NCI-H146 treated with DMSO at 0.1 percent for 48 hours (cell line): Measurements from ENCODE around the gene SDCCAG8.

ENCODE experiments used
- DNase-seq: peaks from one replicate; lab custom pipeline; 2025; ENCODE audit not compliant: unreplicated experiment; lab: John Stamatoyannopoulos, UW

SDCCAG8 gene

DNA sequence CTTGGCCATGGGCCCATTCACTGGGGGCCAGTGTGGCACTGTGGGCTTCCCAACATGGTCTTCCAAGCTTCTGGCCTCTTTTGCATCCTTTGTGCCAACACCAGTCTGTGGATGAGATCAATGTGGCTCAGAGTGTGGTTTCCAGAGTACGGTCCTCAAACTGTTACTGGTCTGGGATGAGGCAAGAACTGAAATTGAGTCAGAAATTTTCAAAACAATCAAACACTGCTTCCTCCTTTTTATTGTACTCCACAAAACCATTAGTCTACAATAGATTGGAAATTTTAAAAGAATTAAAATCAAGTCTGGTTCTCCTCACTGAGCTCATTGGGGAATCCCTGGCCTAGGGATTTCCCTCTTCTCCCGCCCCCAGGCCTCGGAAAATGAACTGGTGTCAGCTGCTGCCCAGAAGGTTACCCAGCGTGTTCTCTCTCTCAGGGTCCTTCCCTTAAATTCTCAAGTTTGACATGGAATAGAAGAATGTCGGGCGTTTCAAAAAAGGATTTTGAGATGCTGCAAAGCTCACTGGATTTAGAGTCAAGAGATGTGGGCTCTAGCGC is 222.0 kb downstream of the SDCCAG8 start:
- no peak for DNase-seq

DNA sequence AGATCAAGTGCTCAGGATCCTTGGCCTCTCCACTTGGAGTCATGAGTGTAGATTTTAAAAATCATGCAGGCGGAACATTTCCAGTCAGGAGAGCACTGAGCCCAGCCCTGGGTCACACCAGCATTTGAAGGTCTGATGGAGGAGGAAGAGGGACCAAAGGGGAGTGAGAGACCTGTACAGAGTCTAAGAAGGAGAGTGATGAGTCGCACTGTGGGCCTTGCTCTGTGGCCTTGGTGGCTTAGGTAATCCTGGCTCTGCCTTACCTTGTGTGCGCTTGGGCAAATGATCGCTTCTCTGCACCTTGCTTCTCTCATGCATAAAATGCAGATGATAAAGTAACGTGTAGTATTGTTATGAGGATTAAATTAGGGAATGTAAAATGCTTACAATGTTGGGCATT is 225.3 kb downstream of the SDCCAG8 start:
- DNase-seq = no peak

GRCh38 chr1:243482141-243483022 is 226.5 kb downstream of the SDCCAG8 start:
- no peak for DNase-seq

- no peak for DNase-seq
Measured at GRCh38 chr1:243483071-243483771, 227.4 kb downstream of the SDCCAG8 start.

GRCh38 chr1:243483952-243484351 is 228.1 kb downstream of the SDCCAG8 start:
- DNase-seq = no peak

DNA sequence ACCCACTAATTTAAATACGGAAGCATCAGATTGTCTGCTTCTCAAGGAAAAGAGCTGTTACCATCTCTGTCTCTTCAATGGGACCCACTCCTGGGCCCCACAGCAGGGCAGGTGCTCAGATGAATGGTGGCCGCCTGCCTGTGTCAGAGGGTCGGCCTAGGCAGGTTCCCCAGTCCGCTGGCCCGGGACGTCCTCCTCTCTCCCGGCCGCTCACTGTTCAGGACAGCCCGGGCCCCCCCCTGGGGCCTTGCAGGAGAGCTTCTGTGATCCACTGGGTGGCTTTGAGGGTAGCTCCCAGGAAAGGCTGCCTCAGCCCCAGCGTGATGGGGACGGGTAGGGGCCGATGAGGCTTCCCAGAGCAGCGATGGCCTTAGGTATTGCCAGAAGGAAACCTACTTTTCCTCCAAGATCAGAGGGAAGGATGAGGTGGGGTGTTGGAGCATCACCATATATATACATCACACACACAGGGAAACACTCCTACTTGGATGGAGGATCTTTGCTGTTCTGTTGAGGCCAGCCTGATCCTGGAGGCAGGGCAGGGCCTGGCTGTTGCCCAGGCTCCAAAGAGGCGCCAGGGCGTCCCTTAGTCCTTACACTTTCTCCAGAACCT is 231.3 kb downstream of the SDCCAG8 start:
- no peak for DNase-seq

GRCh38 chr1:243487649-243488227 is 231.9 kb downstream of the SDCCAG8 start:
- DNase-seq = no peak

DNA sequence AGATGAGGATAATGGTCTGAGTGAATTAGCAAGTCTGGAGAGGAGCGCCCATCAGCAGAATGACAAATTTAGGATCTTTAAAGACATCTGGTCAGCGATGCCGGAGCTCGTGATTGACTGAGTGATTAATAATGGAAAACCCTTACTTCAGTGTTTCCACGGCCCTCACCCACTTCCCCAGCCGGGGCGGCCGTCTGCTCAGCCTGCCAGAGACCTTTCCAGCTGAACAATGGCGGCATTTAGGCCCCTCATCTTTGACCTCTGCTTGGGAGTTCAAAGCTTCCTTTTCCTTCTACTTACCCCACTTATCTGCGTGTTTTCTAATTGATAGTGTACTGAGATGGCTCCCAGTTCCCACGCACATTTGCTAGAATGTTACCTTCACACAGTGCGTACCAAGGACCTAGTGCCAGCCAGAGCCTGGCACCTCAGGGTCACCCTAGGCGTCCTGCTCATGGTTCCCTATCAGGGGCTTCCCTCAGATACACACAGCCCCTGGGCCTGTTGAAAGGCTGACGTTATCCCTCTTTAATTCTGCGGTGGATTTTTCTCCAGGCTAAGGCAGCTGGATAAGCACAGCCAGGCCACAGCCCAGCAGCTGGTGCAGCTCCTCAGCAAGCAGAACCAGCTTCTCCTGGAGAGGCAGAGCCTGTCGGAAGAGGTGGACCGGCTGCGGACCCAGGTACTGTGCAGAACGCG is 232.8 kb downstream of the SDCCAG8 start:
- DNase-seq = no peak

DNA sequence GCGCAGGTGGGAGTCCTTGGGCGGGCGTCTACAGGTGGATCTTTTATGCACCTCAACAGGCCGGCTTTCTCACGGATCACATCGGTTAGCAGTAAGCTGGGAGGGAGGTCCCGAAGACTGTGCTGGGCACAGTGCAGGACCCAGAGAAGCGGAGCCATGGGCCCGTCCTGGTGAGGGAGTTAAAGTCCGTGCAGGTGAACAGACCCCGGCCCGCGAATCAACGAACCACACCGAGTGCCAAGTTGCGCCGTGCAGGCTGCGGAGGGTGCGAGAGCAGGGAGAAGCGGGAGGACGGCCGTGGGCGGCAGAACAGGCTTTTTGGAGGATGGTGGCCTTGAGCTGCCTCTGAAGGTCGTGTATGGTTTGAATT is 233.3 kb downstream of the SDCCAG8 start:
- no peak for DNase-seq

DNA sequence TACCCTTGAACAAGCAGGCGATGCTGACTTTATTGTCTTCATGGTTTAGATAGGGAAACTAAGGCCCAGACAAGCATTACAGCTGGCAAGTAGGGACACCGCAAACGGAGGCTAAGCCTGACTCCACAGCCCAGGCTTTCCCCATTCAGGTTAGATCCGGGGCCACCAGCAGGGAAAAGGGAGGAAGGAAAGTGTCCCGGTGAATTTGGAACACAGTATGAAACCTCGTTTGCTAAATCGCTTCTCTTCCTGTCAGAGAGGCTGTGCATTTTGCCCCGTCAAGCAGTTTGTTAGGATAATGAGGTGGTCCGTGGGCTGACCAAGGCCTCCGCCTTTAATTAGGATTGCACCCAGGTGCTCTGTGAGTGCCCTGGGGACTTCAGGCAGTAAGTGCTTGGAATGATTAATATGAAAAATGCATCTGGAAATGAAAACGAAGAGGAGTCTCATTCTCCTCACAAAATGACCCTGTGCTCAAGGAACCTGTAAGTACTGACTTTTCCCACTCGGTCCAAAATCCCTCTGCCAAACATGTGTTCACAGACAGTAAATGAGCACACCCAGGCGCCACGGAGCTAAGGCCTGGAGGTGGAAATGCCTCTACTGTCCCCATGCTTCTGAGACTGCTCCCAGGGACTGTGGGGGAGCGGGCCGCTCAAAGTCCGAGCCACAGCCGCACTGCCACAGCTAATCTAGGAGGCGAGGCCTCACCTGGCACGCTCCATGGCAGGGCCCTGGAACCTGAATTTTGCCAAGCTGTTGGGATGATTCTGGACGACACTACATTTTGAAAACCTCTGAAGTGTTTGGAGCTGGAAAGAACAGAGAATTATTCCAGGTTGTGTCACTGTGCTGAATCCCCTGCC is 234.1 kb downstream of the SDCCAG8 start:
- no peak for DNase-seq

DNA sequence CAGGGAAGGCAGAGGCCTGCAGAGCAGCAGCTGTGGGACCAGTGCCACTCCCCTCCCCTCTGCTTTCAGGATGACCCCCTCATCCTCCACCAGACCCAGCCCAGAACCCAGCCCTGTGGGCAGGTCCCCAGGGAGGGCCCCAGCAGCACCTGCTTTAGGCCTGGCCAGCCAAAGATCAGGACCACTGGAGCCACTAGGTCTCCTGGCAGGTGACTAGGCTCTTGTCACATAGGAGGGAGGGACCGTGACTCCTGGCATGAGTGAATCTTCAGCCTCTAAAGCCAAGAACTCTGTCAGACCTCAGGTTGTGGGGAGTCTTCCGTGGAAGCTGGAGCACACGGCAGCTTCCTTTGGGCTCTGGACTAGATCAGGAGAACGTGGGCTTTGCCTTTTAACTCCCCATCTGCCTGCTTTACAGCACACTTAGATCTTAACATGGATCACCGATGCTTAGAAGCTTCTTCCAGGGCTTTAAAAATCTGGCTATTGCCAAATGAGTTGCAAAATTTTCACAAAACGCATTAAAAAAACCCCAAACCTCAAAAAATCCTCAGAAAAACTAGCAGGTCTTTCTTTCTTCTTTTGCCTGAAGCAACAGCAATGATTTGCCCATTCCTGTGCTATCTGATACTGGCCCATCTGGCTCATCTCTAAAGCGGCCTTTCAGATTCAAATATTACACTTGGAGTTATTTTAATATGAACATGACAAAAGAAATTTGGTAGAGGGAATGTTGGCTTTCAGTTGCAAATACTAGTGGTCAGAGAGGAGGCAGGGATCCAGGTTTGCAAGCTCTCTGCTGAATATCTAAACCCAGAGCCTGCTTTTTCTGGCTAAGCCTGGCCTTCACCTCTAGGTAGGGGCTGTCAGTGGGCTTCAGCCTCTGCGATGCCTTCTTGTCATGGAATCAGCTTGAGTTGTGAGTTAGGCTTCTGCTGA is 235.2 kb downstream of the SDCCAG8 start:
- DNase-seq = no peak

- DNase-seq = no peak
Measured at GRCh38 chr1:243493156-243494129, 237.6 kb downstream of the SDCCAG8 start.

GRCh38 chr1:243494741-243495431 is 239.0 kb downstream of the SDCCAG8 start:
- DNase-seq = no peak

- DNase-seq = no peak
Measured at GRCh38 chr1:243495442-243496186, 239.8 kb downstream of the SDCCAG8 start.

GRCh38 chr1:243496187-243496646 is 240.4 kb downstream of the SDCCAG8 start:
- DNase-seq = no peak

DNA sequence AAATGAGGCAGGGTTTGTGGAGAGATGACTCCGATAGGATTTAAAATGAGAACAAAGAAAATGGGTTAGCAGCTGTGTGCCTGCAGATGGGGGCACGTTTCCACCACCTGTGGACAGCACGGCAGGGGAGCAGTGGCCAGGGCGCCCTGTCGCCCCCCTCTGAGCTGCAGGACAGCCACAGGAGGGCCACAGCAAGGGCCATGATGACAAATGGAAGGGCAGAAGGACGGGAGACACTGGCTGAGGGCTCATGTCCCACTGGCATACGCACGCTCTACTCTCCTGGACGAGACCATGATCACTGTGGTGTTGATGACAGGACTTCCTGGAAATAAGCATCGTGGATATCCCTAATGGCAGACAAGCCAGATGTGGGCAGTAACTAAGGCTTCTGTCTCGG is 241.0 kb downstream of the SDCCAG8 start:
- no peak for DNase-seq
